HUES64 (cell line): ENCODE data around the gene MYO3B.

Experiments used
- H3K27ac ChIP-seq: 2 replicates; pipeline ENCODE4 v1.7.0; 2013; ENCODE audit warnings: low read depth, low read length, inconsistent platforms
- H3K27me3 ChIP-seq: 2 replicates; pipeline ENCODE4 v1.6.1; 2013; ENCODE audit warnings: mild to moderate bottlenecking, low read length; ENCODE audit not compliant: insufficient read depth
- H3K36me3 ChIP-seq: 2 replicates; pipeline ENCODE4 v1.6.1; 2013; ENCODE audit warnings: mild to moderate bottlenecking, low read length; ENCODE audit not compliant: insufficient read depth
- H3K4me1 ChIP-seq: 2 replicates; pipeline ENCODE4 v1.6.1; 2013; ENCODE audit warnings: mild to moderate bottlenecking, low read length, moderate library complexity; ENCODE audit not compliant: insufficient read depth
- H3K4me3 ChIP-seq: 2 replicates; pipeline ENCODE4 v1.5.1; 2013; ENCODE audit warnings: mild to moderate bottlenecking, low read length, moderate library complexity
- H3K9ac ChIP-seq: 2 replicates; pipeline ENCODE4 v1.6.1; 2013; ENCODE audit warnings: mild to moderate bottlenecking, low read depth, low read length
- H3K9me3 ChIP-seq: 2 replicates; pipeline ENCODE4 v1.6.1; 2013; ENCODE audit warnings: low read depth, low read length; ENCODE audit not compliant: insufficient read depth
- WGBS: fragments of 150-250, 120-280 bp; methylation state at CpG from one replicate; pipeline ENCODE4 v1.1.7; 2013; ENCODE audit warnings: missing lambda C conversion rate; 5-methylcytosine and 5-hydroxymethylcytosine counted together

MYO3B gene

GRCh38 chr2:170240629-170241028 is 62.7 kb downstream of the MYO3B start:
- no peaks in the 10 kb centered on the region for H3K36me3 ChIP-seq
- no peaks in the 10 kb centered on the region for H3K27me3 ChIP-seq
- no peaks in the 10 kb centered on the region for H3K9me3 ChIP-seq
- H3K9ac ChIP-seq, result no peak overlapping the region
- no peak overlapping the region for H3K27ac ChIP-seq
- H3K4me1 ChIP-seq, result peaks cover 29% of the 10 kb centered on the region
- 93% methylated on average over 2 of the region's 2 CpGs for WGBS
- no peak overlapping the region for H3K4me3 ChIP-seq

- no peak overlapping the region for H3K4me3 ChIP-seq
- H3K9ac ChIP-seq, result no peak overlapping the region
- H3K9me3 ChIP-seq, result no peaks in the 10 kb centered on the region
- no peak overlapping the region for H3K27ac ChIP-seq
- peaks cover 22% of the 10 kb centered on the region for H3K4me1 ChIP-seq
- 84% methylated on average over 2 of the region's 2 CpGs for WGBS
- no peaks in the 10 kb centered on the region for H3K27me3 ChIP-seq
- H3K36me3 ChIP-seq, result no peaks in the 10 kb centered on the region
Measured at GRCh38 chr2:170241756-170242155, 63.8 kb downstream of the MYO3B start.

- H3K4me1 ChIP-seq, result peaks cover 9% of the 10 kb centered on the region; the same call in 1 of the 2 replicates
Measured at GRCh38 chr2:170243118-170243837, 65.3 kb downstream of the MYO3B start.

GRCh38 chr2:170243898-170244297 is 66.0 kb downstream of the MYO3B start:
- no peaks in the 10 kb centered on the region for H3K27me3 ChIP-seq
- no peaks in the 10 kb centered on the region for H3K9me3 ChIP-seq
- no peak overlapping the region for H3K27ac ChIP-seq
- 69% methylated on average over 4 of the region's 4 CpGs for WGBS
- H3K9ac ChIP-seq, result no peak overlapping the region
- H3K4me3 ChIP-seq, result no peak overlapping the region
- H3K36me3 ChIP-seq, result no peaks in the 10 kb centered on the region
- H3K4me1 ChIP-seq, result peaks cover 9% of the 10 kb centered on the region; the same call in 1 of the 2 replicates

More at GRCh38 chr2:170243118-170243837, 65.3 kb downstream of the MYO3B start:
- WGBS, result 89% methylated on average over 2 of the region's 2 CpGs
- H3K9ac ChIP-seq, result no peak overlapping the region
- H3K9me3 ChIP-seq, result no peaks in the 10 kb centered on the region
- H3K4me3 ChIP-seq, result no peak overlapping the region
- no peaks in the 10 kb centered on the region for H3K36me3 ChIP-seq
- H3K27me3 ChIP-seq, result no peaks in the 10 kb centered on the region
- H3K27ac ChIP-seq, result no peak overlapping the region

- H3K36me3 ChIP-seq, result no peaks in the 10 kb centered on the region
- H3K9ac ChIP-seq, result no peak overlapping the region
- peaks cover 9% of the 10 kb centered on the region; the same call in 1 of the 2 replicates for H3K4me1 ChIP-seq
- H3K9me3 ChIP-seq, result no peaks in the 10 kb centered on the region
- WGBS, result 96% methylated on average over 4 of the region's 4 CpGs
- H3K27ac ChIP-seq, result no peak overlapping the region
- no peaks in the 10 kb centered on the region for H3K27me3 ChIP-seq
- no peak overlapping the region for H3K4me3 ChIP-seq
Measured at GRCh38 chr2:170244555-170244954, 66.6 kb downstream of the MYO3B start.

GRCh38 chr2:170245312-170245711 is 67.4 kb downstream of the MYO3B start:
- H3K4me1 ChIP-seq, result peaks cover 9% of the 10 kb centered on the region; the same call in 1 of the 2 replicates
- no peak overlapping the region for H3K27ac ChIP-seq
- H3K9ac ChIP-seq, result no peak overlapping the region
- H3K27me3 ChIP-seq, result no peaks in the 10 kb centered on the region
- no peaks in the 10 kb centered on the region for H3K9me3 ChIP-seq
- WGBS, result 93% methylated on average over 3 of the region's 3 CpGs
- H3K36me3 ChIP-seq, result no peaks in the 10 kb centered on the region
- H3K4me3 ChIP-seq, result no peak overlapping the region

GRCh38 chr2:170247333-170247732 is 69.4 kb downstream of the MYO3B start:
- Histone ChIP-seq H3K4me3 (no peak overlapping the region), H3K27ac (no peak overlapping the region)
- WGBS, result 97% methylated on average over 3 of the region's 3 CpGs

GRCh38 chr2:170247882-170248393 is 70.0 kb downstream of the MYO3B start:
- Histone ChIP-seq H3K36me3 (no peaks in the 10 kb centered on the region), H3K9ac (no peak overlapping the region), H3K4me3 (no peak overlapping the region), H3K27me3 (no peaks in the 10 kb centered on the region), H3K4me1 (no peaks in the 10 kb centered on the region), H3K27ac (no peak overlapping the region), H3K9me3 (no peaks in the 10 kb centered on the region)
- no CpG with 5 or more reads among the region's 1 CpG for WGBS

More at GRCh38 chr2:170247333-170247732, 69.4 kb downstream of the MYO3B start:
- H3K27me3 ChIP-seq, result no peaks in the 10 kb centered on the region
- no peaks in the 10 kb centered on the region for H3K9me3 ChIP-seq
- no peak overlapping the region for H3K9ac ChIP-seq
- H3K4me1 ChIP-seq, result no peaks in the 10 kb centered on the region
- no peaks in the 10 kb centered on the region for H3K36me3 ChIP-seq

GRCh38 chr2:170248574-170249393 is 70.8 kb downstream of the MYO3B start:
- H3K27ac ChIP-seq, result no peak overlapping the region
- no peak overlapping the region for H3K9ac ChIP-seq
- 95% methylated on average over 4 of the region's 4 CpGs for WGBS
- no peaks in the 10 kb centered on the region for H3K27me3 ChIP-seq
- H3K4me1 ChIP-seq, result no peaks in the 10 kb centered on the region
- H3K4me3 ChIP-seq, result no peak overlapping the region
- no peaks in the 10 kb centered on the region for H3K9me3 ChIP-seq
- H3K36me3 ChIP-seq, result no peaks in the 10 kb centered on the region

- Histone ChIP-seq H3K27ac (no peak overlapping the region), H3K4me3 (no peak overlapping the region), H3K9ac (no peak overlapping the region), H3K4me1 (no peaks in the 10 kb centered on the region), H3K27me3 (no peaks in the 10 kb centered on the region), H3K36me3 (no peaks in the 10 kb centered on the region), H3K9me3 (no peaks in the 10 kb centered on the region)
- WGBS, result 92% methylated on average over 1 of the region's 2 CpGs
Measured at GRCh38 chr2:170249761-170250160, 71.8 kb downstream of the MYO3B start.

GRCh38 chr2:170250584-170250983 is 72.6 kb downstream of the MYO3B start:
- Histone ChIP-seq H3K4me3 (no peak overlapping the region), H3K27me3 (no peaks in the 10 kb centered on the region), H3K9me3 (no peaks in the 10 kb centered on the region), H3K36me3 (no peaks in the 10 kb centered on the region), H3K9ac (no peak overlapping the region), H3K4me1 (no peaks in the 10 kb centered on the region), H3K27ac (no peak overlapping the region)
- 96% methylated on average over 6 of the region's 6 CpGs for whole genome bisulfite sequencing
